Inflammatory macrophage treated with lipopolysaccharide for 1 hour (primary cell): ENCODE measurements around the gene CAMK1D.

Experiments used
- DNase-seq, 2 donors: peaks; one replicate each; pipeline ENCODE4 v3.0.0-alpha.2; 2020 to 2022

The CAMK1D gene

DNA sequence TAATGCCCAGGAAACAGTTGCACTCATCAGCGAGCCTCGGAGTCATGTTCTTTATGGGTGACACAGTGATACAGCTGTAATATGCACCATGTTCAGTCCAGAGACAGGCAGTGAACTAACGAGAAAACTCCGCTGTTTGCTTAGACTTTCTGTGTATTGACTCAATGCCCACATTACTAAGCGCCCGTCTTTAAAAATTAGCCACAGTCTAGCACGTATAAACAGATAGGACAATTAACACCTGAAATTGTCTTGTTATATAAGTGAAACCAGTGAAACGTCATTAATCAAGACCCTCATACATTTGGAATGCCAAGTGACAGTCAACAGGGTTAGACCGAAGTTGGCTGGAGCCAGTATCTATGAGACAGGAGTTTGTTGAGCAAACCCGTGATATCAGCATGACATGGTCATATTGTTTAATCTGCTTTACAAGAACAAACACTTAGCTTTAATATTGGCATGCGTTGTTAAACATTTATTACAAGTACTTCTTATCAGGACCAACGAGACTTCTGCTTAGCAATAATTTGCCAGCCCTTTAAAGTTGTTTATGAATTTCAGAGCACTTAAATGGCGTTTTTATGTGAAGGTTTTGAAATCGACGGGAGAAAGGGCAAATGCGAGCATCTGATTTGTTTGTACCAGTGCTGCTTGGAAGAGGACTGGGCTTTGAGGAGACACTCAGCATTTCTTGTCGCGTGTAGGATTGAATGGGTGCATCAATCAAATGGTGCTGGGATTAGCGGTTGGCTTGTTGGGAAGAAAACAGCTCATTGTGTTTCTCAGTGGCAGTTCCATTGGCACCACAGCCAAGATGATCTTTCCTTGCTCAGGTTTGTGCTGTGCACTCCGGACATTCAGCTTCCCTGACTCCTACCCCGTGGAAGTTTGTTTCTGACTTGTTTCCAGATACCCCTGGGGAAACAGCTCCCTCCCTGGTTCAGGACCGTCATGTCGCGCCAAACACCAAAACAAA lies 56.3 kb downstream of the CAMK1D start:
- DNase-seq = no peak

DNA sequence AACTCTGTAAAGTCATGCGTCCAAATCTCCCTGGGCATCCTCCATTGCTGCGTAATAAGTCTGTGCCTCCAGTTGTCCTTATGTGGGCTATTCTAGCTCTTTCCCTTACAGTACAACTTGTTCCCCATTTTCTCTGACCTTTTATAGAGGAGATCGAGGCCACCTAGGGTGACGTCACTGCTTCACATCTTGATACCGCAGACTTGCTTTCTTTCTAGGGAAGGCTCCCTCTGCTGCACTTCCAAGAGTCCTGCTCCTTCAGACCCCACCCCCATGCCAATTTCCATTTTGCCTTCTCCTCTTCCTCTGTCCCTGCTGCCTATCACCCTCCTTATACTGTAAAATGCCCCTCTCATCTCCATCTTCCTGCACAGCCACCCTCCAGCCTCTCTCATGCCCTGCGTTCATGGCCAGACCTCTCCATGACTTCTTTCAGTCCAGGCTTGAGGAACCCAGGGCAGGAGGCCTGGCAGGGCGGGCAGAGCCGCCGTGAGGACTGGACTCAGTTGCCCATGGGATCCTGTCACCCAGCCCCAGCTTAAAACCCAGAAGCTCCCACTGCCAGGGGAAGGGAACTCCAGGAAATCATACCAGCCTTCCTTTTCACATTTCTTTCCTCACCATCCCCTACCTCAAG lies 57.5 kb downstream of the CAMK1D start:
- DNase-seq = no peak

DNA sequence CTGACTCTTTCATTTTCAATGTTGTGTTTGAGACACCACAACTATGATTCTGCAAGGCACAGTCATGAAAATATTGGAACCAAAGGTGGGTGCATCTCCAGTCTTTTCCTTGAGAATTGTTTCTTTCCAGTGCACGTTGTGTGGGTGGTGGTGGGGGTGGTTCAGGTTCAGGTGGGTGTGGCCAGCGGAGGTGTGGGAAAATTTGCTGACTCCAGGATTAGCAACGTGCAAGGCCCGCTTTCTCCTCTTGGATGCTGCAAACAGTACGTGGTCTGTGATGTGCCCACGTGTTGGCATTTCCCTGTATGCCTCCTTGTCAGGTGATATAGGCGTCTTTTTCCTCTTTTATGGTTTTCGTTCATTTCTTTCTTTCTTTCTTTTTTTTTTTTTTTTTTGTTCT lies 59.1 kb downstream of the CAMK1D start:
- DNase-seq = no peak

DNA sequence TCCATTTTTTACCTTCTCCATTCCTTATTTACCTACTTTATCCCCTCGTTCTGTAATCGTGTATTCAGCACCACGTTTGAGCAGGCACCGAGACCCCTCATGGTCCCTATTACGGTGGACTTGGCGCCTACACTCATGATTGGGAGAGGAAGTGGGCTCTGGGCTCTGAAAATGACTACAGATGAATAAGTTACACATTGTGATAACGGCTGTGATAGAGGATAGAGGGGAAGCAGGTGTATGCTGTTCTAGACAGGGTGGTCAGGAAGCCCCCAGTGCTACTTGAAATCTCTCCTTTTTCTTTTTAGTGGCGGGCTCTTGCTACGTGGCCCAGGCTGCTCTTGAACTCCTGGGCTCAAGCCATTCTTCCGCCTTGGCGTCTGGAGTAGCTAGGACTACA lies 59.8 kb downstream of the CAMK1D start:
- no peak for DNase-seq

DNA sequence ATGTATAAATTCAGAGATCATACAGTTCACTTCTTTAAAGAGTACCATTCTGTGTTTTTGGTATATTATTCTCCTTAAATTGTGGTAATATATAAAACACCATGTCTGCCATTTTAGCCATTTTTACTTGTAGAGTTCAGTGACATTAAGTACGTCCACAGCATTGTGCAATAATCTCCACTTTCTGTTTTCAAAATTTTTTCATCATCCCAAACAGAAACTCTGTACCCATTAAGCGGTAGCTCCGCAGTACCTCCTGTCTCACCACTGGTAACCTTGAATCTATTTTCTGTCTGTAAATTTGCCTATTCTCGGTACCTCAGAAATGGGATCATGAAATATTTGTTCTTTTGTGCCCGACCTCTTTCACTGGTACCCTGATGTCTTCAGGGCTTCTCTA lies 60.3 kb downstream of the CAMK1D start:
- no peak for DNase-seq

DNA sequence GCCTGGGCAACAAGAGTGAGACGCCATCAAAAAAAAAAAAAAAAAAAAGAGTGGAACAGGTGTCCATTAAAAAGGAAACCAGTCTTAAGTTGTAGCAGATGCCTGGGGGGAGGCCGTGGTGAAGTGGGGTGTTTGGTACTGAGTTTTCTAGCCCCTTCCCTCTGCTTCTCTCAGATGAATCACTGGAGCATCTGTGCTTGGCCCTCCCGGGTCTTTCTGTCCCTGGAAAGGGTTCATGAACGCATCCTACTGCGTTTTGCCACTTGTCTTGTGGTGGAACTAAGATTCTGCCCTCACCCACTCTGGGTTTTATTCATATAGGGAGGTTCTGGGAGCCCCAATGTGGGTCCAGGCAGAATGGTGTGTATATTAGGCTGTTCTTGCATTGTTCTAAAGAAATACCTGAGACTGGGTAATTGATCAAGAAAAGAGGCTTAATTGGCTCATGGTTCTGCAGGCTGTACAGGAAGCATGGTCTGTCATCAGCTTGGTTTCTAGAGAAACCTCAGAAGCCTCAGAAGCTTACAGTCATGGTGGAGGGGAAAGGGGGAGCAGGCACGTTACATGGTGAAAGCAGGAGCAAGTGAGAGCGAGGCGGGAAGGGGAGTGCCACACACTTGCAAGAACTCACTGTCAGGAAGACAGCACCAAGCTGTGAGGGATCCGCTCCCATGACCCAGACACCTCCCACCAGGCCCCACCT lies 63.5 kb downstream of the CAMK1D start:
- no peak for DNase-seq

DNA sequence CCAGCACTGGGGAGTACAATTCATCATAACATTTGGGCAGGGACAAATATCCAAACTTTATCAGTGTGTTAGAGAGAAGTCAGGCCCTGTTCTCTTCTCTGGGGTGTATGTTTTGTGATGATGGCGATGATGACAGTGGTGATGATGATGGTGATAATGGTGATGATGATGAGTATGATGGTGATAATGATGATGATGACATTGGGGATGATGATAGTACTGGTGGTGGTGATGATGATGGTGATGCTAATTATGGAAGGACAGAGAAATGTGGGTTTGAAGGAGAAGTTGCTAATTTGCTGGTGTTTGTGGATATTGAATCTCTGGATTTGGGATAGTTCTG lies 64.0 kb downstream of the CAMK1D start:
- no peak for DNase-seq

DNA sequence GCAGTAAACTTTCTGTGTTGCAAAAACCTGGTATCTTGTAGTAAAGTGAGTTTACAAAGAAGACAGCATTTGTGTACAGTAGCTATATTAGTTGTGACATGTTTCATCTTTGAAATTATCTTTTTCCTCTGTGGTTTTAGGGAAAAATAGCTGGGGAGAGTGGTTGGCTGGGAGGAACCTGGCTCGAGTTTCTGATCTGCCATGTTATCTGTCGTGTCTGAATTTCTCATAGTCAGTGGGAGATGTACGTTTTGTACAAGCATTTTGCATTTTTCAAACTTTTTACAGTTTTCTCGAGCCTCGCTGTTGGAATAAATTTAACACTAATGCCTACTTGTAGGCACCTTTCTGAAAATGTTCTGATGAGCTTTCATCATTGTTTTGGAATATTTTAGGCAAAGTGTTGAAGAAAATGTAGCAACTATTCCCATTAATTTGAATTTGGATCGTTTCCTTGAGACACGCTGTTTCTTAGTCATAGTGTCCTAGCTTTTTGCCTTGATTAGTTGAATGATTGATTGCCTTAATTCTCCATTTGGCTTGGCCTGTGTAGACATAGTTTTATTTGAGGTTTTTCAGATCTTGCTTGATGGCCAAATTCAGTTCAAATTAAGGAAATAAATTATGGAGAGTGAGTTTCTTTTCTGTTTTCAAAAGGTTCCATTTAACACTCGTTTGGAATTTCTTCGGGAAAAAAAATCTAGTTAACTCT lies 65.1 kb downstream of the CAMK1D start:
- no peak for DNase-seq

DNA sequence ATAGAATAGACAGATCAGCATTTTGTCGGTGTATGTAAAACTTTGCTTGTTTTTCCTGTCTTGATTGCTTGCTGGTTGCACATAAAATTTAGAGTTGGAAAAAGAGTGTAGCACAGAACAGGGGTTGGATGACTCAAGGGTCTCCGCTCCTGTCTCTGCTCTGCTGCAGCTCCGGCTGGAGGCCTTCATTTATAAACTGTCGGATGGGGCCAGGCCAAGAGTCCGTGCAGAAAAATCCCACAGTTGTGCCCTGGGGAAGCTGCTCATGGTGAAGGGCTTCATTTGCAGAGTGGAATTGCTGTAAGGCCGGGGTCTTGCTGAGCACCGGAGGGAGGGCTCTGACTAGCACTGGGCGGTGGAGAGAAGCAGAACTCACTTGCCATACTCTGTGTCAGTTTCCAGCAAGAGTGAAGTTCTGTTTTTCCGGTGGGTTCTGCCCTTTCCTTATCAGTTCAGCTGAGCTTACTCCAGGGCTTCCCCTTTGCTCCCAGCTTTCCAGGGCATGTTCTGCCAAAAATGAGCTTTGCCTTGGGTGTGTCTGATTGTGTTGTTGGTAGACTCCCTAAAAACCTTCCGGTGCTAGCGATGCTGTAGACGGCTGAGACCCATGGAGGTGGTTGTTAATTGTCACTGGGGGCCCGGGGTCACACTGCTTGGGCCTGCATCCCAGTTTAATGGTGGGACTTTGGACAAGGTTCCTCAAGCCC lies 67.2 kb downstream of the CAMK1D start:
- DNase-seq = no peak

DNA sequence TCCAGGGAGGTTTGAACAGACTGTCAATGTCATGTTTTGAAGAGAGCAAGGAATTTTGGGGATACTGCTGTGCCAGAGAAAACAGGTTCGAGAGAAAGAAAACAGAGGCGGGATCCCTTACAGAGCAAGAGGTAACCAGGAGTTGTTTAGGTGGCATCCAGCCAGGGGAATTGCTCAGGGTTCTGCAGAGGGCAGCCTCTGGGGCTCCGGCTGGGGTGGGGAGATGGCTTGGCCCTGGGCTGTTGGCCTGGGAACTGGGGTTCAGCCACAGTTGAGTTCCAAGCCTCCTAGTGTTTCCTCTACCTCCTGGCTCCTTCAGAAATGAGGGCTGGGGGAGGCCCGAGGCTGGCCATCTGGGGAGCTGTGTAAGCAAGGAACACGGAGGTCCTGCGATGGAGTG lies 68.0 kb downstream of the CAMK1D start:
- DNase-seq = no peak

DNA sequence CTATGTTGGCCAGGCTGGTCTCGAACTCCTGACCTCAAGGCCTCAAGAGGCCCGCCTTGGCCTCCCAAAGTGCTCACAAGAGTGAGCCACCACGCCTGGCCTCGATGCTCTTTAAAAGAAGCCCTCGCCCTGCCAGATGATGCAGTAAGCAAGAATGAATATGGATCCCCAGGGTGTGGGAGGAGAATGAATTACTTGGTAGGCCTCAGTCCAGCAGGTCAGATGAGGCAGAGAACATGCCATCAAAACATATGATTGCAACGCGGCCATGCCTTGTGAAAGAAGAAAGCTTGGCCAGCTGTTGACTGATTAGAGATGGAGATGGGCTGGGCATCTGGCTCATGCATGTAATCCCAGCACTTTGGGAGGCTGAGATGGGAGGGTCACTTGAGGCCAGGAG lies 68.7 kb downstream of the CAMK1D start:
- DNase-seq = no peak

DNA sequence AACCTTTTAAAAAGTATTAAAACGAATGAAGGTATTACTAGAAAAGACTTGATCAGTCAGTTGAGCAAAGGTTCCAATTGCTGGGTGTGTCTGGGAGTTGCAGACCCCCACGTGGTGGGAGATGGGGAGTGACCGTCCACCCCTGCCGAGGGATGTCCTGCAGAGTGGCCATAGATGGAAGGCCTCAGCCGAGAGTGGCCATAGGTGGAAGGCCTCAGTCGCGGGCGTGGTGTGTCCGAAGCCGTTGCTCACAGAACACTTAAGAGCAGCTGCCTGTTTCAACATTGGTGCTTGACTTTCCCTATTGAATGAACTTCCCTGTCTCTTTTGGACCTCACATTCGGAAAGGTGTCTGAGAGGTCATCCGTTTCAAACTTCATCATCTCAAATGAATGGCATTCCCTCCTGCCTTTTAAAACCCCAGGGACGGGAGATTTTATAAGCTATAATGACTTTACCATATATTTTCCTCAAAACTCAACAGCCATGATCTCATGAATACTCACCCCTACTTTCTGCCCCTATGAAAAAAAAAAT lies 69.4 kb downstream of the CAMK1D start:
- DNase-seq = no peak

DNA sequence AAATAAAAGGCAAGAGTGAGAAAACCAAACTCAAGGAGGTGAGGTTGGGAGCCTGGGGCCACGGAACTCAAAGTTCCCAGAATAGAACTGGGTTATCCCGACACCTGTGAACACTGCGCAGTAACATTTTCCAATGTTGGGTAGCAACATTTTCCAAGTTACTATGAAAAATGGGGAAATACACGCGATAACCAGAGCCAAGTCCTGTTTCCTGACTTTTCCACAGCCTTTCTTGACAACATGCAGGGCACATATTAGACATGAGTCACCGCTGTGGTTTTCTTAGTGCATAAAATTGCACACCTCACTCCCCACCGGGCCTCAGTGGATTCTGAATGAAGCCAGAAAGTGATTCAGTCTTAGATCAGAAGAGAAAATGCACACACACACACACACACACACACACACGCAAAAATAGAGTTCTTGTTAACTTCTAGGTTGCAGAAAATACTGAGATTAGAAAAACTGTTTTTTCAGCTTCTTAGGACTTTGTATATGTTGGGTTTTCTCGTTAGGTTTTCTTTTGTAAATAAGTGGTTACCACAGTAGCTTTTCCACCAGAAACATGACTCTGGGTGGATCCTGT lies 70.0 kb downstream of the CAMK1D start:
- DNase-seq = no peak

DNA sequence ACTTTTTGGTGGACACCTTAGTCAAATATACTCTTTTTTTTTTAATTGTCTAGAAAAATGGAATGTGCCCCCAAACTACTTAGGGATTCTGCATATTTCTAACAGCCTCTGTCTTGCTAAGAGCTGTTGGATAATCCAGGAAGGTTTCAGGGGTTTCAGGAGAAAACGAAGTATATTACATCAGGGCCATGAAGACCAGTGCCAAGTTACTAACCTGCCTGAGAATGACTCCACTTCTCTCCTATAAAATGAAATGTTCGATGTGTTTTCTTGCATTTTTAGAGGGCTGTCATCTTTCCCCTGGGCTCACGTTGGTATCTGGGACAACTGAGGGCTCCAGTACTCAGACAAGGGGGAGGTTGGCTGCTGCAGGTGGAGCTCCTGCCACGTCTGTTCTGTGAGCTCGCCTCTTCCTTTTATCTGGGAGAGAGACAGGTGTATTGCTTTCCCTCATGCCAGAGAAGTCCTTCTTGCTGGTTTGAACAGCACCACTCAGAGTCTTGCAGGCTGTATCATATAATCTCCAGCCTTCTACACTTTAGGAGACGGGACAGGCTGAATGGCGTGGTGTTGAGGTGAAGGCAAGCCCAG lies 71.3 kb downstream of the CAMK1D start:
- no peak for DNase-seq

DNA sequence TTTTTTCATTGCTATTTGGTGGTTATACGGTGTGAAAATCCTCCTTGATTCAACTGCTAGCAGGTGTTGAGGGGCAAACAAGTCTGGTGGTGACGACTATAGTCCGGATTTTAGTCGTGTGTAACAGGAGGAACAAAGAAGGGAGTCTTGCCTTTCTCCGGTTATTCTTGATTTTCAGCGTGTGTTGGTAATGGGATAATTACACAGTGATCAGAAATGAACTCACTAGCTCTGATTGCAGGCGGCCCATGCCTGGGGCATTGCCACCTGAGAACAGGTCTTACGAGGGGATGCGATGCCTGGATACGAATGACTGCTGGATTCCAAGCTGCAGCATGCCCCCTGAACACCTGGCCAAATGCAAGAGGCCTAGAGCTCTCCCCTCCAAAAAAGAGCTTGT lies 72.8 kb downstream of the CAMK1D start:
- no peak for DNase-seq

DNA sequence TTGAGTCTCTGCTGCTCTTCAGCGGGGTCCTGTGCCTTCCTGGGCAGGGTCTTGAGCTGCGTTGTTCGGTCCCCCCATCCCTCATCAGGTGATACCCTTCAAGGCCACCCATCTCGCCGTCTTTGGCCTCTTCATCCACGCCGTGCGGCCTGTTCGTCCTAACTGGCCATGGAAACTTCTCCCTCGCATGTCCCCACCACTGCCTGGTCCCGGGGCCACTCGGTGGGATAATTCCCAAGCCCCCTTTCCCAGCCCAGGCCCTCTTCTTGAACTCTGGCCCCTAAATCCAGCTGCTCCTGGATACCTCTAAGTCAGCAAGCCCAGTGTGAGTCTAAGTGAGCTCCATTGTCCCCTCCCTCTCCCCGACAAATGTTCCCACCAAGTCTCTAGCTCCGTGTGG lies 74.5 kb downstream of the CAMK1D start:
- no peak for DNase-seq

DNA sequence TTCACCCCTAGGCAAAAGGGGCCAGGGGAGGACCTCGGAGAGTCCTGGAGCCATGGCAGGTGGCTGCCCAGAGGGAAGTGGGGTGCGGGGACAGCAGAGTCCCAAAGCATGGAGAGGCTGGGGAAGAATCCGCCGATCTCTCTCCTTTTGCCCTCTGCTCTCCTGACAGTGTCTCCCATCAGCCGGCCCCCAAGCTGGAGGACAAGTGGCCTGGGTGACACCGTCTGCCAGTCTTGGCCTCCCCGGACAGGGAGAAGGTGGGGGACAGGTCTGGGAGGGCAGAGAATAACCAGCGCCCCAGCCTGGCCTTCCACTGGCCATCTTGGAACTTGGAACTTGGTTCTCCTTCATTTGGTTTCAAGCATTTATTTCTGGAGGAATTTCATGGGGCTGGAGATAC lies 77.9 kb downstream of the CAMK1D start:
- DNase-seq = no peak

DNA sequence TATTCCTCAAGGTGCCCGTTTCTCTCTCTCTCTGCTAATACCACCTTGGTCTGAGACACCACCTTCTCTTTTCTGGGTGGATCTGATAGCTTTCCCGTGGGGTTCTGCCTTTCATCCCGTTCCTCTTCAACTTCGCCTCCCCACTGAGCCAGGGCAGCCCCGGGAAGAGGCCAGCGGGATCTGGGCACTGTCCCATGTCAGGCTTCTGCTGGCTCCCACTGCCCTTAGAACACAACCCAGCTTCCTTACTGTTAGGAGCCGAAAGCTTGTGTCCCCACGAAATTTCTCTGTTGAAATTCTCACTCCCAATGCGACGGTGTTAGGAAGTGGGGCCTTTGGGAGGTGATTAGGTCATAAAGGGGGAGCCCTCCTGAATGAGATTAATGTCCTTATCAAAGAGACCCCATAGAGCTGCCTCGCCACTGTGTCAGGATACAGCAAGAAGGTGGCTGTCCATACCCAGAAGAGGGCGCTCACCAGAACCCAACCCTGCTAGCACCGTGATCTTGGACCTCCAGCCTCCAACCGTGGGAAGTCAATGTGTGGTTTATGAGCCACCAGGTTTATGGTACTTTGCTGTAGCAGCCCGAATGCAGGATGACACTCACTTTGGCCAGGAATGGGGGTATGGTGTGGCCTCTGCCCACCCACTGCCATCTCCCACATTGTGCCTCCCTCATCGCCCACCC lies 79.2 kb downstream of the CAMK1D start:
- no peak for DNase-seq

DNA sequence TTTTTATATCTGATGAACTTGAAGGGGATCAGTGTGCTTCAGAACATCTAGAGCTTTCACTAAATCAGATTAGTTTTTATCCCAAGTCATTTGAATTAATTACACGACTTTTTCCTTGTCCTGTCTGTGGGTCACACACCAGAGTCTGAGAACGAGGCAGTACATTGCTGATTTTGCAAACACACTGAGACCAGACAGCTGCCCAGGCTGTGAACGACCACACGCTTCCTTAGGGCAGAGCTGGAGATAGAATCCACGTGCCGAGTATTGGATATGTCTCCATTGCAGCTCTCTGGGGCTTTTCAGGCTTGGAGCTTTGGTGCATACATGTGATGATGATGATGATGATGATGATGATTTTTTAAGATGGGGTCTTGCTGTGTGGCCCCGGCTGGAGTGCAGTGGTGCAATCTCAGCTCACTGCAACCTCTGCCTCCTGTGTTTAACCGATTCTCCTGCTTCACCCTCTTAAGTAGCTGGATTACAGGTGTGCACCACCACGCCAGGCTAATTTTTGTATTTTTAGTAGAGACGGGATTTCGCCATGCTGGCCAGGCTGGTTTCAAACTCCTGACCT lies 81.1 kb downstream of the CAMK1D start:
- DNase-seq = no peak
